NOMO-1 (cell line): ENCODE measurements around the gene PTPRN2.

Experiments used
- DNase-seq, 2 experiments: peaks; one replicate each; lab custom pipeline; 2025; ENCODE audit not compliant: unreplicated experiment in 2 of 2; lab: John Stamatoyannopoulos, UW

PTPRN2 gene

DNA sequence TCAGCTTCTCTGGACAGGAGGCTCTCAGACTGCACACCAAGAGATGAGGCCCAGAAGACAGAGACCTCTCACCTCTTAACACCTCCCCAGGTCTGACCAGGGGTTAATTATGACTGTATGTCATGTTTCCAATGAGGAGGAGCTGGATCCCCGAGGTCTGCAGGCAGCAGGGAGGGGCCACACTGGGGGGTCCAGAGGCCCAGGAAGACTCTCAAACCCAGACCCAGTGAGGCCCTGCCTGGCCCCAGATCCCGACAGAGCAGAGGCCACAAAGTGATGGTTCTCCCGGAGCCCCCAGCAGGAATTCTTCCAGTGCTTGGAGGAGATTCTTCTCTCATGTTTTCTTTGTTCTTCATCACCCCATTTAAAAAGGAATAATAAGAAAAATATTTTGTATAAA lies 28.8 kb downstream of the PTPRN2 start:
- DNase-seq = no peak

- DNase-seq = no peak
Measured at GRCh38 chr7:158557441-158557755, 30.2 kb downstream of the PTPRN2 start.

- no peak for DNase-seq
Measured at GRCh38 chr7:158556721-158557440, 30.7 kb downstream of the PTPRN2 start.

DNA sequence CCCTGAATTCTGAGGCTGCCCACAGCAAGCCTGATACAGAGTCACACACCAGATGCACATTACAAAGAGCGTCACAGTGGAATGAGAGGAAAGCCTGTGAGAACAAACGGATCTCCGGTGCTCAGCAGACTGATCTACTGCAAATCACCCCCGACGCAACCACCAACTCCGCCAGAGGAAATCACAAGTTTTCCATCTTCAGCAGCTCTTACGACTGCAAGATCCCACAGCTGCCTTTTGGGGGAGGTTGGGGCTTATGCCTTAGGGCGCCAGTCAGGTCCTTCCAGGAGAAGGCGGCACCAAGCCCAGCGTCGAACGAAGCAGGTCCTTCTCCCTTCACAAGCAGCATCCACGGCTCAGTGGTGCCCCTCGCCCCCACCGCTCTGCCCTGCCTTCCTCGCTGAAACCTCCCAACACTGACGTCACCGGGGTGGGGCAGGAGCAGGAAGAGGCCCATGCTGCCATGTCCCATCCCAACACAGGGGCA lies 32.5 kb downstream of the PTPRN2 start:
- no peak for DNase-seq

DNA sequence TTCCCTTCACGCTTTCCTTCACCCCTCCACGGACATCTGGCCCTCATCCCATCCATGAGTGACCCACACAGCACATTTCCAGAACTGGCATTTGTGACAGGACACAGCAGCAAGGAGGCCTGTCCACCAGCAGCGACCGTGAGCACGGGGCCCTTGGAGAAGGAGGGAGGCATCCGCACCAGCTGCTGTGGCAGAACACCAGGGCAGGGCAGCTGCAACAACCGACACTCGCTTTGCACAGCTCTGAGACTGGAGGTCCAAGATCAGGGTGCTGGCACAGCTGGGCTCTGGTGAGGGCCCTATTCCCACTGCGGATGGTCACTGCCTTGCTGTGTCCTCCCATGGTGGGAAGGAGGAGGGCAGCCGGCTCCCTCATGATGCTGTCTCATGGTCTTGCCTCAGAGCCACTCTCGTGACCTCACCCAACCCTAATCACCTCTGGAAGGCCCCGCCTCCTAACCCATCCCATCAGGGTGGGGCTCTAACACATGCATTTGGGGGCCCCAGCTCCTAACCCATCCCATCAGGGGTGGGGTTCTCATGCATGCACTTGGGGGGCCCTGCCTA lies 36.7 kb downstream of the PTPRN2 start:
- no peak for DNase-seq

GRCh38 chr7:158550394-158550700 lies 37.3 kb downstream of the PTPRN2 start:
- DNase-seq = no peak

DNA sequence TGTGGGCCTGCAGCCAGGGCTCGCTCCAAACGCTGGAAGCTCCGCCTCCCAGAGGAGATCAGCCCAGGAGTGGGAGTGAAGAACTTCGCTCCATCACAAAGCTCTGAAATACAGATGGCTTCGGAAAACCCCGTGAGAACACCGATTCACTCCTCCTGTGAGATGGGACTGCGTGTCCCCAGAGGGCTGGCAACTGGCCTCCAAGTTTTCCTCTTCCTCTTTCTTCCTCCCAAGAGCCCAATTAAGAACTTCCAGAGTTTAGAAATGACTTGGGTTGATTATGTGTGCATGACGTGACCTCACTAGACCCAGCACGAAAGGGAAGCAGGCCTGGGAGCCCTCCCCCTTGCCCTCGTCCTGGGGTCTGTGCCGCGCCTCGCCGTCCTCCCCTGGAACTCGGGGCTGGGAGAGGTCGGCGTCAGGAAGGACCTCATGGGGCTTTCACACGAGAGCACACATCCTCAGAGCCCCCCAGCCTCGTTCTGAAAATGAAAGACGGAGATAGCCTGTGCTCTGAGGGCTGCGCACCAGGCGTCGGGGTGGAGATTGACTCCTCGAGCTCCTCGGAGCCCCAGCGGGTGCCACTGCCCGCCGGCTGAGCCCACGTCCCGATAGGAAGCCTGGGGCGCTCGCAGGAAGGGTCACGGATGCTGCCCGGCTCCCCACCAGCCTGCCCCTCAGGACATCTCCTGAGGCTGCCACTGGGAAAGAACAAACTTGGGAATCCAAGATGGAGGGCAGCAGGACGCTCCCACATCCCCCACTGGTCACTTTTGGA lies 37.8 kb downstream of the PTPRN2 start:
- no peak for DNase-seq

- no peak for DNase-seq
Measured at GRCh38 chr7:158549176-158549615, 38.4 kb downstream of the PTPRN2 start.

- DNase-seq = no peak
Measured at GRCh38 chr7:158548726-158549125, 38.9 kb downstream of the PTPRN2 start.

GRCh38 chr7:158547817-158548216 lies 39.8 kb downstream of the PTPRN2 start:
- no peak for DNase-seq

GRCh38 chr7:158546626-158547025 lies 41.0 kb downstream of the PTPRN2 start:
- no peak for DNase-seq

DNA sequence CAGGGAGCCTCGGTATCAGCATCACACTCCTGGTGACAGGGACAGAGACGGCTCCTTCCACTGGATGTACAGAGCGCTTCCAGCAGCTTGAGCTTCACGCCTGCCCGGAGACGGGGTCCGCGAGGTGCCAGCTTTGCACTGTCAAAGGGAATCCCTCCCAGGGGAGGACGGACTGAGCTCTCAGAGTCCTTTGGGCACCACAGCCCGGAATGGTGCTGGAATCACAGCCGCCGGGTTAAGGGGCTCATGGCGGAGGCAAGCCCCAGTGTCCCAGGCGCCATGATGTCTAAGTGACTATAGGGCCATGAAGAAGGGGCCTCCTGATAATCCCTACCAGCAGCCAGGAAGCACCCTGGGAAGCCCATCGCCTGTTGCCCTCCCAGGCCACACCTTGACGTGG lies 41.4 kb downstream of the PTPRN2 start:
- no peak for DNase-seq

GRCh38 chr7:158544708-158545107 lies 42.9 kb downstream of the PTPRN2 start:
- DNase-seq = no peak

DNA sequence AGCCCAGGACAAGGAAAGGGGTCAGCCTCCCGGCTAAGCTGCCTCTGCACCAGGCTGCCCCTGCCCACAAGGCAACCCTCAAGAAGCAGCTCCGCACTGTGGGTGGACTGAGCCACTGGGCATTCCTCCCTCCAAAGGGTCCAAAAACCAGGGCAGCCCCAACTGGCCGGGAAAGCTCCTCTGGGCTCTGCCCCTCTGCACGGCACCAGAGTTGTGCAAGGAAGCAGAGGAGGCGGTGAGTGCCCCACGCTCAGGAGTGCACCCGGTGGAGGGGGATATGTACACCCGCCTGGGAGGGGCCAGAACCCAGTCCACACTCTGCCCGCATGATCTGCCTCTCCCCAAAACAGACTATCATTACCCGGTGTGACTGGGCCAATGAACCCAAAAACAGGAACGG lies 43.8 kb downstream of the PTPRN2 start:
- DNase-seq = no peak

GRCh38 chr7:158542651-158543566 lies 44.7 kb downstream of the PTPRN2 start:
- DNase-seq = no peak

DNA sequence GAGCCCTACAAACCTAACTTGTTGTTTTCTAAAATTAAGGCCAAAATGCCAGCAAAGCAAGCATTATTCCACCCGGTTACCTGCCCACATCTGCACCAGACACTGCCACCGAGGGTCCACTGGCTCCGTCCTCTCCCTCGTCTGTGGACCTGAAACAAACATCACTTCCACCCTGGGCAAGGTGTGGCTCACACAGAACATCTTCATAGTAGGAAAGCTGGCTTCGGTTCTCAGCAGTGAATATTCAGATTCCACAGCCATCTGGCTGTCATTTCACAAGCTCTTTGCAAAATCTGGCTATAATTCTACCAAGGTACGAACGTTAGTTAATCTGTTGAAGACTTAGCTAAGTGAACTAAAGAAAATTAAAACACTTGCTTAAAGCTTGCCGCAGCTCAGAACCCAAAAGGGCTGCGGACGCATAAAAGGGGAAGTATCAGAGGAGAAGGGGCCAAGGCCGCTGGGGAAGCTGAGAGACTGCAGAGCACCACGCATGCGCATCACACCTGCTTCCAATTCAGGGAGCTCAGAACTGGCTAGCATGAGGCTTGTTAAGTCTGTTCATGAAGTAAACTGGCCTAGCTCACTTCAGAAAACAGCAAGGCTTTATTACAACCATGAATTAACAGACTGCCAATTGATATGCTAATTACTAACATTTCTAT lies 46.1 kb downstream of the PTPRN2 start:
- DNase-seq = peak; percentile 19 to 64

GRCh38 chr7:158539711-158540146 lies 47.9 kb downstream of the PTPRN2 start:
- no peak for DNase-seq

GRCh38 chr7:158538156-158538946 lies 49.3 kb downstream of the PTPRN2 start:
- no peak for DNase-seq

DNA sequence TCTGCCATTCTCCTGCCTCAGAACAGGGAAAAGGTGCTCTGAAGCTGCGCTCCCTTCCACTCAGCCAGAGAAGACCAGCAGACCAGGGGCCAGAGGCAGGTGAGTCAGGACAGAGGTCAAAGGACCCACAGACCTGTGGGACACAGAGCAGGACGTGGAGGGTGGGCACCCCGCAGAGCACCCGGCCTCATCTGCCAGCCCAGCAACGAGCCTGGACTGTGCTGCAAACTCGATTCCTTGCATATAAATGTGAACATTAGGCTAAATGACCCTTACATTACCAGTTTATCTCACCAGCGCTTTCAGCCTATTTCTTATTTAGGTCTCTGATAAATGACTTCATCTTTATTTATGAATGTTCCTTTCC lies 50.1 kb downstream of the PTPRN2 start:
- no peak for DNase-seq
